Spleen (tissue), 7 donors: ENCODE data around the gene HRH1.

Source experiments
- CTCF ChIP-seq, 11 experiments: fragments of 200-600 bp in 7 of 11; fragments of 450-650 bp in 4 of 11; sonication (generic) in 4 of 11; IDR thresholded peaks in 8 of 11; conservative IDR thresholded peaks in 3 of 11; 1 replicate in 7 of 11; 2 replicates in 4 of 11; pipeline versions ENCODE4 v1.4.0 to v1.8.0; 2016 to 2021; ENCODE audit warnings: antibody characterized with exemption in 11 of 11, inconsistent platforms in 4 of 11, mild to moderate bottlenecking in 1 of 11
- POLR2A ChIP-seq, 3 donors: fragments of 450-650 bp; IDR thresholded peaks; one replicate each; pipeline ENCODE4 v1.5.1; 2017; ENCODE audit warnings: antibody characterized with exemption in 3 of 3, mild to moderate bottlenecking in 1 of 3
- donor health status: DM: no; HTN: no; CAD: no; lungs with moderate emphysema.
- donor health status: DM: no; HTN: no; CAD: no.
- donor health status: DM: no; HTN: no; CAD: no.

DNA sequence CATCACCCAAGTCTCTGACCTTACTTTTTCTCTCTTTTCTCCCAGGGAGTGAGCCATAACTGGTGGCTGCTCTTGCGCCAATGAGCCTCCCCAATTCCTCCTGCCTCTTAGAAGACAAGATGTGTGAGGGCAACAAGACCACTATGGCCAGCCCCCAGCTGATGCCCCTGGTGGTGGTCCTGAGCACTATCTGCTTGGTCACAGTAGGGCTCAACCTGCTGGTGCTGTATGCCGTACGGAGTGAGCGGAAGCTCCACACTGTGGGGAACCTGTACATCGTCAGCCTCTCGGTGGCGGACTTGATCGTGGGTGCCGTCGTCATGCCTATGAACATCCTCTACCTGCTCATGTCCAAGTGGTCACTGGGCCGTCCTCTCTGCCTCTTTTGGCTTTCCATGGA, 104.7 kb downstream of the HRH1 start:
- TF ChIP-seq CTCF (IDR thresholded peaks at IDR 0.05 in 8 of 11, conservative IDR thresholded peaks at IDR 0.05 in 3 of 11) (no peak), POLR2A (IDR thresholded peaks at IDR 0.05) (no peak)
